GM18505 (cell line): Measurements from ENCODE around the gene C2CD4D.

Experiments
- ATAC-seq: cut with Tn5 transposase; IDR thresholded peaks from one replicate; pipeline ENCODE4 v1.9.1; 2021; ENCODE audit not compliant: unreplicated experiment
- POLR2A ChIP-seq: IDR thresholded peaks from 4 replicates; pipeline ENCODE4 v1.6.1; 2011; ENCODE audit warnings: borderline replicate concordance; ENCODE audit not compliant: insufficient read depth, insufficient read length; ENCODE audit errors: extremely low read depth

C2CD4D gene

GRCh38 chr1:151809290-151809984, 30.2 kb downstream of the C2CD4D start:
- ATAC-seq: no peak
- no peak for TF ChIP-seq POLR2A

DNA sequence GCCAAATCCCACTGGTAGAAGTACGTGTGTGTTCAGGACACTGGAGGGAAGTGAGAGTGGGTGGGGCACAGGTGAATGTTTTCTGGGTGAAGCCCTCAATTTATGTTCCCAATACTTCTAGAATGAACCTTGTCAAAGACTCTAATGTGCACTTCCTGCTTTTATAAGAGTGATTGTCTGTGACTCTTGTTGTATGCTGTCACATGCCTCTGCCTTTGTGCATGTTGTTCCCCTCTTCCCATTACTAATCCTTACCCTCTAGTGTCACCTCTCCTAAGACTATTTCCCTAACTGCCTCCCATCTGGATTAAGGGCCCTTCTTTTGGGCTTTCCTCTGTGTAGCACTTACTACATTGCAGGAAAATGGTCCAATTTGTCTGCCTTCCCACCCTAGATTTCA, 31.9 kb downstream of the C2CD4D start:
- no peak for ATAC-seq
- no peak for TF ChIP-seq POLR2A

- no peak for TF ChIP-seq POLR2A
- no peak for ATAC-seq
These were observed 32.5 kb downstream of the C2CD4D start for GRCh38 chr1:151807131-151807530.

DNA sequence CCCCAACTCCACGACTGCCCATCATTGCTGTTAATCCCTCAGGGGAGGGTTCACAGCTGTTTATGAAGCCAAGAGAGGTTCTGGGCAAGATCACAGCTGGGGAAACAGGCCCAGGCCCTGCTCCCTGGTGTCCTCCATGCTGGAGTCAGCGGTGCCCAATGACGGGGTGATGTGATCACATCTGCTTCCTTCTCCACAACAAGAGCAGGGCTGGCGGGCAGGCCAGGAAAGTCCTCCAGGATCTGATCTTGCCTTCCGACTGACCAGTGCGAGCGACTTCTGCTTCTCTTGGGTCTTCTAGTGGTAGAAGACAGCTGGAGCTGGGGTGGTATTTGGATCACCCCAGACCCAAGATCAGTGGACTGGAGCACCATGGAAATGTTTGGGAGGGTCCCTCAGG, 33.5 kb downstream of the C2CD4D start:
- ATAC-seq: no peak
- no peak for TF ChIP-seq POLR2A

DNA sequence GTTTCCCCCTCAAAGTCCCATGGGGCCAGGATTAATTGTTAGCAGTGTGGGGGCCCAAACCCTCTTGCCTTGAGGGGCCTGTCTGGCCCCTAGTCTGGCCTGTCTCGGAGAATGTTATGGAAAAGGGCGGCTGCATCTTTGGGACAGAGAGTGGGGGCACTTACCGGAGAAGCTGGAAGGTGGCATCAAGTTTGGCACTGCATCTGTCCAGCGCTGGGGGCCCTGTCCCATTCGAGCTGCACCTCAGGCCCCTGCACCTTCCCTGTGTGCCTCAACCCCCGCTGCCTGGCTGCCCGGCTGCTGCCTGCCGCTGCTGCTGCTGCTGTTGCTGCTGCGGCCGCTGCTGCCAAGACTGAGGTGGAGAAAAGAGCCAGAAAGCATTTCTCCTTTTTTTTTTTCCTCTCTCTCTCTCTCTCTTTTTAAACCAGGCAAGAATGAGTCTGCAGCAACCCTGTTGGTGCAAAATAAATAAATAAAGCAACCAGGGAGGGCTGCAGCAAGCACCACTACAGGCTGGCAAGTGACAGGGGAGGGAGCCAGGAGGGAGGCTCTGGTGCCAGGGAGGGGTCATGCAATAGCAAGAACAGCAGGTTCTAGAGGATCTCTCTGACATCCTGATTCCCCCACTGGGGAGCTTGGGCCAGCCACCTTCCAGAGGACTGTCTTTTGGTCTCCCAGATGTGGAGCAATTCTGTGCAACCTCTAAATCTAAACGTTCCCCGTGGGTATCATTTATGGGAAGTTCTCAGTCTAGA, 34.4 kb downstream of the C2CD4D start, which contains the start of gene LINGO4:
TSS of gene LINGO4 (minus strand) at position 354 of the 755 bp plus-strand sequence. CDS start 2,715 bp downstream, outside the sequence.
- ATAC-seq: no peak

DNA sequence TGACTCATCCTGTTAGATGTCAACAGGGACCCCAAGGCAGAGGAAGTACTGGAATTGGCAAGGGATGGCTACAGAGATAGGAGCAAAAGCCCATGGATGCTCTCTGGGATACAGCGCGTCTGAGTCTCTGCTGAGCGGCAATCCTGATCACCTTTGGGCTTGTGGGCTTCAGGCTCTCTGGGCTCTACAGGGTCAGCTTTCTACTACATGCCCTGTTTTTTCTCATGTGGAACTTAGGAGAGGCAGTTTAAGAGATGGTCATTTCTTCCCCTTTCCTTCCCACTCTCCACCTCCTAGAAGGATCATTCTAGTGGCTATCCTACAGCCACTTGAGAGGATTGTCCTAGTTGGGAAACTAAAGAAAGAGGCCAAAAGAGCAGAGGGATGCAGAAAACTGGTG, 35.7 kb downstream of the C2CD4D start:
- no peak for ATAC-seq
- TF ChIP-seq POLR2A: no peak

More for the DNA sequence above, 34.4 kb downstream of the C2CD4D start, which contains the start of gene LINGO4:
- no peak for TF ChIP-seq POLR2A

DNA sequence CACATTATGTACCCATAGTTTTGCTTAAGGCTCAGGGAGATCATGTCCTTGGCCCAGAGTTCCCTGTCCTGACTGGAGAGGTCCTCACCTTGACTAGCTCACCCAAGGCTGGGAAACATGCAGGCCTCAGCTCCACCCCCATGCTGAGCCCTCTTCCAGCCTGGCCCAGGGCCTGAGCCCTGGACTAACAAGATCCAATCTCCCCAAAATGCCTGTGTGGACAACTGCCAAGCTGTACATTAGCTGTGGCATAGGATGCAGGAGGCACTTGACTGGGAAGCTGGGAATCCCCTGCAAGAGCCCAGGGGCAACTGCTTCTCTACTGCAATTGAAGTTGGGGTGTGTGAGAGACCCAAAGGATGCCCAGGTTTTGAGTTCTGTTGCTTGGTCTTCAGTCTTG, 36.5 kb downstream of the C2CD4D start:
- no peak for ATAC-seq
- TF ChIP-seq POLR2A: no peak

DNA sequence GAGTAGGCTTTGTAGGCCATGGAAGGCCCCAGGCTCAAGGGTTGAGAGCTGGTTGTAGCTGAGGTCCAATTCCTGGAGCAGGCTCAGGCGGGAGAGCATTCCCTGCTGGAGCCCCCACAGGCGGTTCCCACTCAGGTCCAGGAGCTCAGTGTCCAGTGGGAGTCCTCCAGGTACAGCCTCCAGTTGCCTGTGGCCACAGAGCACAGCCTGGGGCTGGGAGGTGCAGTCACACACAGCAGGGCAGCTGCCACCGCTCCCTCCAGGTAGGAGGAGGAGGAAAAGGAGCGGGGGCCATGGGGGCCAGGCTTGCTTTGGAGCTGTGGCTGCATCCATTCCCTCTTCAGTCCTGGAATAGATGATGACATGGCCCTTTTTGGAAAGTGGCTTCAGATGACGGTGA, 37.2 kb downstream of the C2CD4D start:
- no peak for TF ChIP-seq POLR2A
- no peak for ATAC-seq

- TF ChIP-seq POLR2A: no peak
- ATAC-seq: no peak
These were observed 37.8 kb downstream of the C2CD4D start for GRCh38 chr1:151801846-151802245.

DNA sequence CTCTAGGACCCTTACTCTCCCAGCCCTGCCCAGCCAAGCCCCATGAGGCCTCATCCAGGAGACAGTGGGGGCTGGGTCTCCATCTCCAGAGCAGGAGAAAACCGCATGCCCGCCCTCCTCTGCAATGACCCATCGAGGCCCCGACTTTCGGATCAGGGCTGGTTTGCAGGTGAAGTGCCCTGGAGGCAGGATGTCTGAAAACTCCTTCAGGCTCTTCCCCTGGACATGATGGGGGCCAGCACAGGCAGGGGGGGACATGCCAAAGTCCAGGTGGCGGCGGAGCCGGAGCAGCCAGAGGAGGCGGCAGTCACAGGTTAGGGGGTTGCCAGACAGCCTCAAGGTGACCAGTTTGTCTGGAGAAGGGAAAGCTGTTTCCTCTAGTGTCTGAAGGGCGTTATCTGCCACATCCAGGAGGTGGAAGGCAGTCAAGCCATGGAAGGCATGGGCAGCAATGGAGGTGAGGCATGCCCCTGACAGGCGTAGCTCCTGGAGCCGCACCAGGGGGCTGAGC, 38.3 kb downstream of the C2CD4D start:
- ATAC-seq: no peak
- no peak for TF ChIP-seq POLR2A

GRCh38 chr1:151800830-151801229, 38.8 kb downstream of the C2CD4D start:
- no peak for ATAC-seq
- TF ChIP-seq POLR2A: no peak

DNA sequence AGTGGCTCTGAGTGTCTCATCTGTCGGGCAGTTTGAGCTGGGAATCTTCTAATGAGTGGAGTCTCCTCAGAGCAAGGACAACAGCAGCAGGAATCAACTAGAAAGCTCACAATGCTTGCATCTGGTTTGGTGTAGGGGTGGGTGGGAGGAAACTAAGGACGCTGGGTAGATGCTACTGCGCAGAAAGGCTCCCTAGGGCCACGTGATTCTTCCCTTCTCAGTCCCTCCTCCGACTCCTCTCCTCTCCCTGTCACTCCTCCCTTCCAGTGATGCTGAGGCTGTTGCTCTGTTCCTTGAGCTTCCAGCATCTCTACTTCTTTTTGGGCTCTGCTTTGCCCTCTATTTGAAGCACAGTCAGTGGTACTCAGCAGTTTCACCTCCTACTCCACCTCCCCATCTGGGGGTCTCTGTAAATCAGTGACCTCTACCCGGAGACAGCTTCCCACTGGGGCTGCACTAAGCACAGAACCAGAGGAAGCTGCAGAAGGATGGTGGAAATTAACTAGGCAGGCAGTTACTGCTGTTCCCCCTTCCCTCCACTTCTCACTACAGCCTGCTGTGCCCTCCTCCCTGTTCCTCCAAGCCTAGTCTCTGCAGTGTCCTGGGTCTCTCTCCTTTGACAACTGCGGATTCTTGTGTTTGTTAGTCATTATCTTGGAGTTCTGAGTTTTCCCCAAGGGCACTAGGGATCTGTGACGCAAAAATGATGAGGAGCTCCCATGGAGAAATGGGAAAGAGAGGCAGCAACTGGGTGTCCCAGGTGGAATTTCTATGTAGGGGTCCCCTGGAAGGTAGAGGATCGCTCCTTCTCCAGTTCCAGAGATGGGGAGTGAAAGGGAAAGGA, 40.2 kb downstream of the C2CD4D start:
- TF ChIP-seq POLR2A: no peak
- ATAC-seq: no peak

- no peak for ATAC-seq
- no peak for TF ChIP-seq POLR2A
These were observed 41.0 kb downstream of the C2CD4D start for GRCh38 chr1:151798571-151798970.
